Vagina (tissue), 2 donors: Measurements from ENCODE around the gene GRIN2A. TPM values are rescaled to one million over a fixed set of nuclear protein-coding genes. Genes with fewer than 3 reads are reported as not detected.

ENCODE experiments used
- DNase-seq, 2 donors: peaks; one replicate each; pipeline ENCODE4 v3.0.0-alpha.2; 2017; ENCODE audit errors: extremely low spot score in 2 of 2
- H3K27ac ChIP-seq: fragments of 200-600 bp; sonication (generic); one replicate; pipeline ENCODE4 v1.5.1; 2019
- H3K27me3 ChIP-seq: fragments of 200-600 bp; sonication (generic); one replicate; pipeline ENCODE4 v1.5.1; 2019
- H3K36me3 ChIP-seq, 2 donors: fragments of 200-600 bp; sonication (generic); one replicate each; pipeline ENCODE4 v1.5.1; 2017 to 2019
- H3K4me1 ChIP-seq: fragments of 200-600 bp; sonication (generic); one replicate; pipeline ENCODE4 v1.5.1; 2019
- H3K4me3 ChIP-seq, 2 donors: fragments of 200-600 bp; sonication (generic); 1 replicate in 1 of 2; 2 replicates in 1 of 2; pipeline ENCODE4 v1.5.1; 2016 to 2019
- H3K9me3 ChIP-seq: fragments of 200-600 bp; sonication (generic); one replicate; pipeline ENCODE4 v1.5.1; 2019
- POLR2A ChIP-seq, 2 donors: fragments of 450-650 bp; IDR thresholded peaks; one replicate each; pipeline ENCODE4 v1.6.1; 2017; ENCODE audit warnings: antibody characterized with exemption in 2 of 2, mild to moderate bottlenecking in 2 of 2, moderate library complexity in 2 of 2
- POLR2AphosphoS5 ChIP-seq, 2 donors: sonication (generic); formaldehyde crosslinking; IDR thresholded peaks; one replicate each; pipeline ENCODE4 v1.9.0; 2017; ENCODE audit warnings: antibody characterized with exemption in 2 of 2, mild to moderate bottlenecking in 2 of 2, low read depth in 1 of 2; ENCODE audit not compliant: insufficient read depth in 1 of 2
- intact Hi-C: fragments of 100-400 bp; cut with DNase I; formaldehyde crosslinking; loops from one replicate; pipeline ENCODE4 v1.15.1; 2023
- small RNA-seq: library from RNA; depleted of rRNA; stranded (forward); fragments of <200 nt; gene quantifications from one replicate; pipeline ENCODE3, GENCODE V24; 2016
- total RNA-seq: library from RNA; depleted of rRNA; stranded (reverse); fragments of >200 nt; gene quantifications from one replicate; pipeline ENCODE4 v1.2.3, GENCODE V29; 2016
- TF ChIP-seq, protein P1 (sequence below), 3 experiments: fragments of 450-650 bp in 2 of 3; fragments of 200-600 bp in 1 of 3; sonication (generic) in 1 of 3; IDR thresholded peaks; one replicate each; pipeline ENCODE4 v1.5.1; 2017 to 2019; ENCODE audit warnings: antibody characterized with exemption in 3 of 3, mild to moderate bottlenecking in 2 of 3, moderate library complexity in 2 of 3

GRIN2A gene
- total RNA-seq, 1 donor from 2014 or later, result 1.5 TPM

DNA sequence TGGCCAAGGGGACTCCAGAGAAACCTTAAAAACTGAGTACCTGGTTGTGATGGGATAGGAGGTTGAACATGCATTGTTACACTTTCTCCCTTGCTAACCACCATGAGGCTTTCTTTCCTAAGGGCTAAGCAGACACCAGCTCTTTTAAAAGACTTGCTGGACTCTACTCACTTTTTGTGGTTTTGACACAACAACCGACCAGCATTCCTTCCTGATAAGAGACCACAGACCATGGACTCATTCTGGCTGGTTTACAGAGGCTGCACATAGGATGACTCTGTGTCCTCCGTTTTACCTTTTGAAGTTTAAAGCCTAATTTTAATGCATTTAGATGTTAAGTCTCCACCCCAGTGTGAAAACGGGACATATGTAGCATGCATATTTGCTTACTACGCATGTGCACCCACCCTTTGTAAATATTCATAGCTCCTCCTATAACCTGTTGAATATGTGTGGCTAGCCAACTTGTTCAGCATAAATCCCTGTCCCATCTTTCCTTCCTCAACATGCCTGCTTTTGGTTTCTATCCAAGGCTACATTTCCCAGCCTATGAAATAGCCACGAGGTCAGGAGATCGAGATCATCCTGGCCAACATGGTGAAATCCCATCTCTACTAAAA, 475.9 kb downstream of the GRIN2A start:
- H3K27me3 ChIP-seq, result no peaks in the 10 kb centered on the region
- H3K4me3 ChIP-seq, result no peak overlapping the region
- no peaks in the 10 kb centered on the region for H3K36me3 ChIP-seq
- no peaks in the 10 kb centered on the region for H3K4me1 ChIP-seq
- TF ChIP-seq POLR2A (IDR thresholded peaks at IDR 0.05) (no peak), POLR2AphosphoS5 (IDR thresholded peaks at IDR 0.05; ENCODE audit: insufficient read depth in 1 of 2, low read depth in 1 of 2) (no peak)
- TF ChIP-seq, protein P1, sequence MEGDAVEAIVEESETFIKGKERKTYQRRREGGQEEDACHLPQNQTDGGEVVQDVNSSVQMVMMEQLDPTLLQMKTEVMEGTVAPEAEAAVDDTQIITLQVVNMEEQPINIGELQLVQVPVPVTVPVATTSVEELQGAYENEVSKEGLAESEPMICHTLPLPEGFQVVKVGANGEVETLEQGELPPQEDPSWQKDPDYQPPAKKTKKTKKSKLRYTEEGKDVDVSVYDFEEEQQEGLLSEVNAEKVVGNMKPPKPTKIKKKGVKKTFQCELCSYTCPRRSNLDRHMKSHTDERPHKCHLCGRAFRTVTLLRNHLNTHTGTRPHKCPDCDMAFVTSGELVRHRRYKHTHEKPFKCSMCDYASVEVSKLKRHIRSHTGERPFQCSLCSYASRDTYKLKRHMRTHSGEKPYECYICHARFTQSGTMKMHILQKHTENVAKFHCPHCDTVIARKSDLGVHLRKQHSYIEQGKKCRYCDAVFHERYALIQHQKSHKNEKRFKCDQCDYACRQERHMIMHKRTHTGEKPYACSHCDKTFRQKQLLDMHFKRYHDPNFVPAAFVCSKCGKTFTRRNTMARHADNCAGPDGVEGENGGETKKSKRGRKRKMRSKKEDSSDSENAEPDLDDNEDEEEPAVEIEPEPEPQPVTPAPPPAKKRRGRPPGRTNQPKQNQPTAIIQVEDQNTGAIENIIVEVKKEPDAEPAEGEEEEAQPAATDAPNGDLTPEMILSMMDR (IDR thresholded peaks at IDR 0.05), result no peak
- intact Hi-C loops, result no loop called here
- H3K27ac ChIP-seq, result no peak overlapping the region
- H3K9me3 ChIP-seq, result no peaks in the 10 kb centered on the region
- peak in 1 of 2 donors; percentile 32 for DNase-seq

DNA sequence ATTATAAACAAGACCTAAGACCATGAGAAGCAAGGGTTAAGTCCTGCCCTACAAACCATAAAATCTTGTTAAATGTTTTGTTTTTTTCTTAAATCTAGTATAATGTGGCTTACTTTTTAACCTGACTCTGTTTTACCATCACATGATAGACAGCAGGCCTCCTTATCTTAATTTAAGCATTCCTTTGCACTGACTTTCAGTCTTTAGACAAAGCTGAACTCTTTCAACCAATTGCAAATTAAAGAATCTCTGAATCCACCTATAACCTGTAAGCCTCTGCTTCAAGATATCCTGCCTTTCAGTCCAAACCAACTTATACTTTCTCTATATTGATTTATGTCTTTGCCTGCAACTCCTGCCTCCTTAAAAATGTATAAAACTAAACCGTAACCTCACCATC, 478.5 kb downstream of the GRIN2A start:
- TF ChIP-seq POLR2AphosphoS5 (IDR thresholded peaks at IDR 0.05; ENCODE audit: insufficient read depth in 1 of 2, low read depth in 1 of 2), result no peak
- no peak for TF ChIP-seq POLR2A (IDR thresholded peaks at IDR 0.05)
- TF ChIP-seq, protein P1 (IDR thresholded peaks at IDR 0.05), result no peak
- Histone ChIP-seq H3K4me1 (no peaks in the 10 kb centered on the region), H3K27ac (no peak overlapping the region), H3K36me3 (no peaks in the 10 kb centered on the region), H3K4me3 (no peak overlapping the region), H3K9me3 (no peaks in the 10 kb centered on the region), H3K27me3 (no peaks in the 10 kb centered on the region)
- DNase-seq, result no peak
- intact Hi-C loops, result no loop called here

Small RNA genes within 50 kb of the gene (small RNA-seq; reads per million reads assigned to genes)
- gene RN7SL493P, result not detected

Other genes starting within 250 kb of the GRIN2A start
- 5.4 TPM for gene ATF7IP2, start 203.6 kb upstream of the GRIN2A start, total RNA-seq